ENCODE results near the gene MORN1.
A peak's percentile ranks its signal among the peaks of the same experiment; 100 is the strongest.

The MORN1 gene

GRCh38 chr1:2316451-2316961 is 74.8 kb downstream of the MORN1 start:
- DNase-seq, result no peak

- no peak for DNase-seq
Measured at GRCh38 chr1:2315674-2316450, 75.5 kb downstream of the MORN1 start.

- peak; percentile 41 for DNase-seq
Measured at GRCh38 chr1:2314803-2315673, 76.3 kb downstream of the MORN1 start.

- DNase-seq, result peak; percentile 61
Measured at GRCh38 chr1:2314273-2314802, 77.0 kb downstream of the MORN1 start.

- no peak for DNase-seq
Measured at GRCh38 chr1:2313651-2314261, 77.6 kb downstream of the MORN1 start.

- no peak for DNase-seq
Measured at GRCh38 chr1:2312515-2313301, 78.6 kb downstream of the MORN1 start.

- no peak for DNase-seq
Measured at GRCh38 chr1:2312160-2312514, 79.2 kb downstream of the MORN1 start.

GRCh38 chr1:2311184-2312032 is 79.9 kb downstream of the MORN1 start:
- DNase-seq, result peak; percentile 41

GRCh38 chr1:2310332-2311183 is 80.8 kb downstream of the MORN1 start:
- DNase-seq, result no peak

- DNase-seq, result no peak
Measured at GRCh38 chr1:2308844-2309243, 82.5 kb downstream of the MORN1 start.

GRCh38 chr1:2307972-2308371 is 83.4 kb downstream of the MORN1 start:
- DNase-seq, result no peak

- DNase-seq, result no peak
Measured at GRCh38 chr1:2307064-2307605, 84.2 kb downstream of the MORN1 start.

GRCh38 chr1:2306151-2306978 is 85.0 kb downstream of the MORN1 start:
- no peak for DNase-seq

GRCh38 chr1:2304921-2305681 is 86.3 kb downstream of the MORN1 start:
- no peak for DNase-seq

- DNase-seq, result no peak
Measured at GRCh38 chr1:2304282-2304681, 87.1 kb downstream of the MORN1 start.

- DNase-seq, result no peak
Measured at GRCh38 chr1:2303781-2304180, 87.6 kb downstream of the MORN1 start.

GRCh38 chr1:2303016-2303775 is 88.2 kb downstream of the MORN1 start:
- DNase-seq, result no peak
